GM19193 (cell line): ENCODE measurements around the gene FOXA1.

Source experiments
- POLR2A ChIP-seq: IDR thresholded peaks from 4 replicates; pipeline ENCODE4 v1.6.1; 2011; ENCODE audit not compliant: insufficient read depth, insufficient read length; ENCODE audit errors: extremely low read depth

FOXA1 gene

DNA sequence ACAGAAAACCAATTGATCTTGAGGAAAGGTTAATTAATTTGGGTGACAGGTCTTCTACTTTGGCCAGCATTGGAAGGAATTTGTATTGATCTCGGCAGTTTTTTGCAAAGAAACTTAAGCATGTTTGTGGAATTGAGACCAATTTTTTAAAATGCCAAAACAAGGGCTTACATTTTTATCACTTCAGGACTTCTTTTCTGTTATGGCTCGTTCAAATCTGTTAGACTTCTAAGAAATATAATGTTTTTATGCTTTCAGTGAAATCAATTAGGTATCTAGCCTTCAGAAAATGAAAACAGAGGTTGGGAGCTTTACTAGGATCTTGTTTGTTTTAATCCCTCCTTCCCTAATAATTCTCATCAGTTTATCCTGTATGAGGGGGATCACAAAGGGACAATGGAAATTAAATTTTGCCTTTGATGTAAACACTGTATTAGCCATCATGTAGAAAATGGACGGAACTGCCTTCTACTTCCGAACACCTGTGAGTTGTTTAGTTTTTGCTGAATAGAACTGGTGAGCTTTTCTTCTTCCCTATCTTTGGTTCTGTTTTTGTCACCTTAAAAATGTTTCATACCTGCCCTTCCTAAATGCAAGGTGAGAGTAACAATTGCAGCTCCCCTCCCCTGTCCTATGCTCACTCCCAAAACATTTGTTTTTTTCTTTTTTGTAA lies 7.8 kb downstream of the FOXA1 start:
- TF ChIP-seq POLR2A, result no peak

DNA sequence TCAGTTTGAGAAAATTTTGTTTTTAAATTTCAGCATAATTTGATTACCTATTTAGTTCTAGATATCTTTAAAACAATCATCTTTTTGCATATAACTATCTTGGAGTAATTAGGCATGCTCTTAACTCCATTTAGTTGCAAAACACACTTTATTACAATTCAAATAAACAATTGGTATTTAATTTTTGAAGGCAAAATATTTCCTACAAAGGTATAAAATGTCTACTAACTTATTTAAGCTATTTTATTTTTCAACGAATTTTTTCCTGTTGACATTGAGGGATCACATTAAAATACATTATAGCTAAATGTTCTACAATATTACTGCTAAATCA lies 8.3 kb downstream of the FOXA1 start:
- no peak for TF ChIP-seq POLR2A

- no peak for TF ChIP-seq POLR2A
Observed at GRCh38 chr14:37585971-37586796, 8.9 kb downstream of the FOXA1 start.

GRCh38 chr14:37585101-37585511 lies 9.9 kb downstream of the FOXA1 start:
- no peak for TF ChIP-seq POLR2A

- TF ChIP-seq POLR2A, result no peak
Observed at GRCh38 chr14:37584211-37585100, 10.6 kb downstream of the FOXA1 start.

- TF ChIP-seq POLR2A, result no peak
Observed at GRCh38 chr14:37583358-37584210, 11.5 kb downstream of the FOXA1 start.

DNA sequence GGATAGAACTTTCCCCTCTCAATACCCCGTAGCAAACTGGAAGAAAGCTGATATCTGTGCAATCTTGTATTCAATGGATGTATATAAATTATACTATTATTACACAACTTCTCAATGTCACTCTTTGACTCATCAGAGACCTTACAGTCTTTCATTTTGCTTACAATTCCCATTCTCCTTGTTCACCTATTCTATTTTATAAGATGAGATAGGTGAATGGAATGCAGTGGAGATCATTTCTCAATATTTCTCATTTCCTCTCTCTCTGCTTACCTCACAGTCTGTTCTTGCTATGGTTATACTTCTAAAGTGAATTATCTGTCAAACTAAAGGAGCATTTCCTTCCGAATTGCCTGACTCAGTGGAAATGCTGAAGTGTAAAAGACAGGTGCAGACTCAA lies 14.9 kb downstream of the FOXA1 start:
- no peak for TF ChIP-seq POLR2A

- no peak for TF ChIP-seq POLR2A
Observed at GRCh38 chr14:37579274-37579673, 15.8 kb downstream of the FOXA1 start.

- no peak for TF ChIP-seq POLR2A
Observed at GRCh38 chr14:37573356-37573755, 21.7 kb downstream of the FOXA1 start.

DNA sequence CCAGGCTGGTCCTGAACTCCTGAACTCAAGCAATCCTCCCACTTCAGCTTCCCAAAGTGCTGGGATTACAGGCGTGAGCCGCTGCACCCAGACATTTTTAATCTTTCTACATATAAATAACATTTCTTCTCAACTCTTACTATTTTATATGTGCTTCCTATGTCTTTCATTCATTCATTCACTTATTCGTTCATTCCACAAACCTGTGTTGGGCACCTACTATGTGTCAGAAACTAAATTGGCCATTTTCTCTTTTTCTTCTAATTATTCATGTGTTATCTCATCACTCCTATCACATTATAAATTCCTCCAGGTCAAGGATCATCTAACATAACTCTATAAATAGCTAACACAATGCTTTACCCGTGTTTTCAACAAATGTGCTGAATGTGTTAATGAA lies 23.7 kb downstream of the FOXA1 start:
- no peak for TF ChIP-seq POLR2A

GRCh38 chr14:37569729-37570128 lies 25.3 kb downstream of the FOXA1 start:
- no peak for TF ChIP-seq POLR2A

DNA sequence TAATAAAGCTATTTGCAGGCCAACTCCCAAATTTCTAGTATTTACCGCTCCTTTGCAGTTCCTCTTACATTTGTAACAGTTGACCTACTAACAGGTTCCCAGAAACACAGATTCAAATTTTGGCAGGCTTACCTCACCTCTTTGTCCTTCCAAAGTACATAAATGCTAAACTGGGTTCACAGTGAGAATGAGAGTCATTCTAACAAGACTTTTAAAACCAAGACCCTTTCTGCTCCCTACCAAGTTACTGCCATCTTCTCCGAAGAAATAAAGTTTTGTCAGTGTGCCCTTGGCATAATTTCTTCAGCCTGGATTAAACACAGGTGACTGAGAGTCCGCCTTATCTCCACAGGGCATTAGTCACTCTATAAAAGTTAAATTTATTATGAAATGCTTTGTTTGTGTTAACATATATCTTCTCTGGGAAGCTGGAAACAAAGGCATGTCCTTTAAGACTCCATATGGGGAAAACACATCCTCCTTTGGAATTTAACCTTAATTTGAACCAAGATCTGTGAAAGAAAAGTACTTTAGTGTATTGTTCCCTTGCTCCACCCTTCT lies 28.2 kb downstream of the FOXA1 start:
- TF ChIP-seq POLR2A, result no peak

DNA sequence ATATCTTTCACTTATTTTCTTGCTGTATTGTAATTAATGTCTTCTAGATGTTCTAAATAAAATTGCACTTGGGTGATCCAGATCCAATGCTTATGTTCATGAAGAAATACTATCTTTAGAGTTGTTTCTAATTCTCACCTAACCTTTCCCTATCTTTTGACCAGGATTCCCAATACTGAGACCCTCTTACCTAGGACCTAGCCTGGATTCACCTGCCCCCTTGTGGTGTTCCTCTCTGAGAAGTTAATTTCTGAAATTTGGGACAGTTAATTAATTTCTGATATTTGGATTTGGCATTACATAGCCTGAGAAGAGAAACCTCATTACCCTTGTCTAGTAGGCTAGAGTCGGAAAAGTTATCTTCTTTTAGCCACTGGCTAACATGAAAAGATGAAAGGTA lies 29.5 kb downstream of the FOXA1 start:
- TF ChIP-seq POLR2A, result no peak

DNA sequence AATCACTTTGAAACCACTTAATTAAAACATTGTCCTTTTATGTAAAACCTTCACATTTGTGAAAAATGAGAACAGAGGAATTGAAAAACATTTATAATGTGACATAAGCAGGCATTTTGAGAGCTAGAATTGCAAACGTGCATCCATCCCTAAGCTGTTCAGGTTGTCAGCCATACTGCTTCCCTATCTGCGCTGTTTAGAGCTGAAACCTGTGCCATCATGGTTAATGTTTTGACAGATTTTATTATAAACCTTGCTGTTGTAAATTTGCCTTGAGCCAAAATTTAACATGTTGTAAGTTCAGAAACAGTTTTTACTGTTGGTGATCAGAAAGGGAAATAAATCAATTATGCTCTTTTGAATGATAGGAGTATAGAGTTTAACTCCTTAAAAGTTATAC lies 31.9 kb downstream of the FOXA1 start:
- TF ChIP-seq POLR2A, result no peak
